AG04450 (cell line): ENCODE measurements around the gene LRRC4. TPM values are rescaled to one million over a fixed set of nuclear protein-coding genes. Genes with fewer than 3 reads are reported as not detected.

Experiments
- CTCF ChIA-PET: fragments of 300-600, 350-600 bp; formaldehyde crosslinking; extraction: SDS; loops from one replicate; lab custom pipeline; 2022; ENCODE audit warnings: antibody characterized with exemption, inconsistent platforms; lab: Charles Lee
- POLR2A ChIA-PET: fragments of 350-600 bp; formaldehyde crosslinking; extraction: SDS; loops from one replicate; lab custom pipeline; 2021; ENCODE audit warnings: antibody characterized with exemption, inconsistent platforms; lab: Yijun Ruan, JAX
- DNase-seq: peaks from one replicate; pipeline ENCODE4 v3.0.0-alpha.2; 2011; ENCODE audit warnings: low read depth, low spot score
- H3K27ac ChIP-seq: one replicate; pipeline ENCODE4 v1.5.1; 2012; ENCODE audit warnings: low read depth, low read length, control low read depth
- H3K27me3 ChIP-seq: one replicate; pipeline ENCODE4 v1.6.0; 2012; ENCODE audit warnings: low read length; ENCODE audit not compliant: control insufficient read depth, insufficient read depth
- H3K4me3 ChIP-seq: 2 replicates; pipeline ENCODE4 v1.5.1; 2011; ENCODE audit warnings: mild to moderate bottlenecking, low read depth, low read length, control low read depth
- H3K9me3 ChIP-seq: 2 replicates; pipeline ENCODE4 v1.5.1; 2012; ENCODE audit warnings: low read length; ENCODE audit not compliant: control insufficient read depth, insufficient read depth
- polyA plus RNA-seq: library from polyadenylated mRNA; depleted of rRNA; stranded (reverse); fragments of >200 nt; gene quantifications from 2 replicates; pipeline ENCODE4 v1.2.3, GENCODE V29; 2011
- TF ChIP-seq, protein P1 (sequence below): IDR thresholded peaks from 2 replicates; pipeline ENCODE4 v1.5.1; 2011; ENCODE audit warnings: low read depth, low read length, control low read depth, inconsistent platforms

The LRRC4 gene
- polyA plus RNA-seq, 1 experiment: 0.35 TPM

DNA sequence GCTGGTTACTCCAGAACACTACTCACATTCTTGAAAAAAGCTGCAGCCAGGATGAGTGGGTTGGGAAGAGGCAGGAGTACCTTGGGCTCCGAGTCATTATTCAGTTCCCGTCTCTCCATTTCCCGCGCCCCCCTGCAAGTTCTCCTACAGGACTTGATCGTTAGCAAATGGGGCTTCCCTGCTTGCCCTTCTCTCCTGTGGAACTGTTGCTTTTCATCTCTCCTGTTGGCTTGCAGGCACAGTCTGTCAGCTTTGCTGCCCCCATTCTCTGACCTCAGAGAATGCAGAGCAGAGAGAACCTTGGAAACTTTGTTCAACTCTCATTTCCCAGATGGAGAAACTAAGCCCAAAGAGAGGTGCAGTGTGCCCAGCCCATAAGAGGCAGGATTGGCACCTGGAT is 35.6 kb upstream of the LRRC4 start:
- Histone ChIP-seq H3K4me3 (no peak overlapping the region), H3K27me3 (no peaks in the 10 kb centered on the region), H3K9me3 (no peaks in the 10 kb centered on the region), H3K27ac (no peak overlapping the region)
- ChIA-PET CTCF (interaction anchor here (1.0 to 1.3 kb wide), 2 partner anchors 12 to 358 kb away, joined by 3 read pairs; no protein-coding TSS in a partner anchor), POLR2A (no interaction called here)
- DNase-seq: no peak
- TF ChIP-seq, protein P1, sequence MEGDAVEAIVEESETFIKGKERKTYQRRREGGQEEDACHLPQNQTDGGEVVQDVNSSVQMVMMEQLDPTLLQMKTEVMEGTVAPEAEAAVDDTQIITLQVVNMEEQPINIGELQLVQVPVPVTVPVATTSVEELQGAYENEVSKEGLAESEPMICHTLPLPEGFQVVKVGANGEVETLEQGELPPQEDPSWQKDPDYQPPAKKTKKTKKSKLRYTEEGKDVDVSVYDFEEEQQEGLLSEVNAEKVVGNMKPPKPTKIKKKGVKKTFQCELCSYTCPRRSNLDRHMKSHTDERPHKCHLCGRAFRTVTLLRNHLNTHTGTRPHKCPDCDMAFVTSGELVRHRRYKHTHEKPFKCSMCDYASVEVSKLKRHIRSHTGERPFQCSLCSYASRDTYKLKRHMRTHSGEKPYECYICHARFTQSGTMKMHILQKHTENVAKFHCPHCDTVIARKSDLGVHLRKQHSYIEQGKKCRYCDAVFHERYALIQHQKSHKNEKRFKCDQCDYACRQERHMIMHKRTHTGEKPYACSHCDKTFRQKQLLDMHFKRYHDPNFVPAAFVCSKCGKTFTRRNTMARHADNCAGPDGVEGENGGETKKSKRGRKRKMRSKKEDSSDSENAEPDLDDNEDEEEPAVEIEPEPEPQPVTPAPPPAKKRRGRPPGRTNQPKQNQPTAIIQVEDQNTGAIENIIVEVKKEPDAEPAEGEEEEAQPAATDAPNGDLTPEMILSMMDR: peak; percentile 27

DNA sequence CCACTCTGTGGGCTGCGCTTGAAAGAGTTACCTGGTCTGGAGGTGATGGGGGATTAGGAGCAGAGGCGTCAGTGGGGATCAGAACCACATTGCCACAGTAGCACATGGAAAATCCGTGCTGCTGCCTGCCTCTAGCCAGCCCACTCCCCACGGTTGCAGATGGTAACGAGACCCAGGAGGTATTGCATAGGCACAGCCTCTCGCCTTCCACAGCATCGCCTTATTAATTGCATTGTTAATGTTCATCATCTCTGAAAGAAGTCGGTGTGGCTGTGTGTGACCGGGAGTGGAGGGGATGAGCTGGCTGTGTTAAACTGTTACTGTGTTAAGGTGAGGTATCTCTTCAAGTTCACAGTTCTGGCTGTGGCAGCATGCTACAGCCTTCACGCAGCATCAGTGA is 35.2 kb upstream of the LRRC4 start:
- H3K4me3 ChIP-seq: no peak overlapping the region
- no peak overlapping the region for H3K27ac ChIP-seq
- TF ChIP-seq, protein P1: no peak
- no peaks in the 10 kb centered on the region for H3K9me3 ChIP-seq
- H3K27me3 ChIP-seq: no peaks in the 10 kb centered on the region
- ChIA-PET CTCF (interaction anchor here (1.0 to 1.3 kb wide), 2 partner anchors 12 to 358 kb away, joined by 3 read pairs; no protein-coding TSS in a partner anchor), POLR2A (no interaction called here)
- no peak for DNase-seq

DNA sequence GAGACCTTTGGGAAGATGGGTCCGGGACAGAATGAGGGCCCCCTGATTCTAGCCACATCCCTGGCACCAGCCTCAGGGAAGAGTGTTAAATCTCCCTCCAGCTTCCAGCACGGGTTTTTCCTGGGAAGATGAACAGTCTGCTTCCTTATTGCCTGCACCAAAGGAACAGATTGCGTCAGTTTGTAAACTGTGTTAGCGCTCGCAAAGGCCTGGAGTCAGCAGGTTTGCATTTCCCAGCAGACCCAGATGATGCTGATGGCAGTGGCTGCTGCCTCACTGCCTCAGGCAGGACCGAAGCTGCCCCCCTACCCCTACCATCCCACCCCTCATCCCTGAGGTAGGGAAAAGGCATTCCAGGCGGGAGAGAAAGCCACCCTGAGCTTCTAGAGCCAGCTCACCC is 34.6 kb upstream of the LRRC4 start:
- TF ChIP-seq, protein P1: no peak
- Histone ChIP-seq H3K27me3 (no peaks in the 10 kb centered on the region), H3K9me3 (no peaks in the 10 kb centered on the region), H3K27ac (no peak overlapping the region), H3K4me3 (no peak overlapping the region)
- ChIA-PET POLR2A (no interaction called here), CTCF (interaction anchor here (0.8 to 1.3 kb wide), 2 partner anchors 13 to 30 kb away, joined by 3 read pairs; no protein-coding TSS in a partner anchor)
- no peak for DNase-seq

DNA sequence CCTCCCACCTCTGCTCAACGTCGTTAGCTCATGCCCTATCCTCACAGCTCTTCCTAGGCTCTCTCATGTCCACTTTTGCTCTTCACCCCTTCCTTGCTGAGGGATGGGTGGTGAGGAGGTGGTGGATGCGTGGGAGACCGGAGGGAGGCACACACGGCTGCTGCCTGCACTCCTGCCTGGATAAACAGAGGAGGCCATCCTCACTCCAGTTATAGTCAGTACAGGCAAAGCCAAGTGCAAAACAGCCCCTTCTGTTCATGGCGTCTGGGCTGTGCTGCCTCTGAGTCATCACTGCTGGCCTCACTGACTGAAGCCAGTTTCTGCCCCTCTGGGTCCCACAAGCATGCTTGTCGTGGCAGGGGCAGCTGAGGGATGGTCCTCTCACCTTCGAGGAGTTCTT is 31.9 kb upstream of the LRRC4 start:
- DNase-seq: no peak
- no peaks in the 10 kb centered on the region for H3K27me3 ChIP-seq
- CTCF ChIA-PET: interaction anchor here (0.6 to 2.8 kb wide), 2 partner anchors 73 to 290 kb away, joined by 3 to 9 read pairs; no protein-coding TSS in a partner anchor
- H3K4me3 ChIP-seq: no peak overlapping the region
- no peaks in the 10 kb centered on the region for H3K9me3 ChIP-seq
- TF ChIP-seq, protein P1: no peak
- no peak overlapping the region for H3K27ac ChIP-seq
- POLR2A ChIA-PET: no interaction called here

DNA sequence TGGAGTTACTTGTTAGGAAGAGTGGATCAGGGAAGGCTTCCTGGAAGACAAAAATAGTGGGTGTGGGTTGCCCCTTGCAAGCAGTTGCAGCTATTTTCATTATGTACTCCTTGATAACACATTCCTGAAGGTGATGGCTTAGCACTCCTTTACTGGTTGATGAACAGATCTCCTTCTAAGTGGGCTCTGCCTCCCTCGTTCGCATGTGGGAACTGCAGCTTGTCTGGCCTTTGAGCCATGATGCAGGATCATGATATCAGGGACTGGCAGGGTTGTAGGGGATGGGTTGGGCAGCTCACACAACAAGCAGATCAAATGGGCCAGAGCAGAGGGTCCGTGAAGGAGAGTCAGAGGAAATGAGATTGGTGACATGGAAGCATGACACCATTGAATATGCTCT is 28.8 kb upstream of the LRRC4 start:
- ChIA-PET POLR2A (no interaction called here), CTCF (interaction anchor here (0.9 to 1.1 kb wide), 2 partner anchors 9 to 149 kb away, joined by 3 read pairs; no protein-coding TSS in a partner anchor)
- Histone ChIP-seq H3K27me3 (no peaks in the 10 kb centered on the region), H3K9me3 (no peaks in the 10 kb centered on the region), H3K4me3 (no peak overlapping the region), H3K27ac (no peak overlapping the region)
- no peak for DNase-seq
- TF ChIP-seq, protein P1: no peak
